Transverse colon (tissue), 4 donors: Measurements from ENCODE around the gene PLD6.

ENCODE experiments used
- EP300 ChIP-seq: sonication (generic); formaldehyde crosslinking; IDR thresholded peaks from one replicate; pipeline ENCODE4 v1.6.1; 2017; ENCODE audit warnings: antibody characterized with exemption, low read depth
- POLR2AphosphoS5 ChIP-seq, 3 donors: sonication (generic); formaldehyde crosslinking; IDR thresholded peaks; one replicate each; pipeline ENCODE4 v1.6.1; 2016; ENCODE audit warnings: antibody characterized with exemption in 3 of 3
- TF ChIP-seq, protein P1 (sequence below), 5 experiments: fragments of 200-600 bp in 3 of 5; fragments of 450-650 bp in 2 of 5; sonication (generic) in 3 of 5; IDR thresholded peaks; 1 replicate in 2 of 5; 2 replicates in 3 of 5; pipeline ENCODE4 v1.5.1; 2016 to 2017; ENCODE audit warnings: antibody characterized with exemption in 5 of 5, inconsistent platforms in 3 of 5, mild to moderate bottlenecking in 2 of 5, moderate library complexity in 1 of 5

DNA sequence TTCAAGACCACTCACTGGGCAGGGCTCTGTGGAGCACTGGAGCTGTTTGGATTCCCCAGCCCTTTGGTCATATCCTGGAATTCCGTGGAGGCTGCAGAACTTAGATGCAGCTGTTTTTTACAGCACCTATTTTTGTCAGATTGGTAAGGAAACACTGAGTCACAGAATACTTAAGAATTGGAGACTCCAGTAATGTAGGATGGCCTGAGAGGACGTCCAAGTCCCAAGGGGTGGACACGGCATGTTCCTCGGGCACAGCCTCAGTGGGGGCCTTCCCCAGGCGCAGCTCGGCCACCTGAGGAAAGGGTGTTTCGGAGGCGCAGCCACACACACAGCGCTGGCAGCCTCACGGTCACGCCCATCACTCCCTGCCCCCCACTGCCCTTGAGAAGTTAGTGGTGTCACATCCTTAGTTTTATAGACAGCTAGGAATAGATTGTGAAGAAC is 14.8 kb downstream of the PLD6 start:
- TF ChIP-seq, protein P1, sequence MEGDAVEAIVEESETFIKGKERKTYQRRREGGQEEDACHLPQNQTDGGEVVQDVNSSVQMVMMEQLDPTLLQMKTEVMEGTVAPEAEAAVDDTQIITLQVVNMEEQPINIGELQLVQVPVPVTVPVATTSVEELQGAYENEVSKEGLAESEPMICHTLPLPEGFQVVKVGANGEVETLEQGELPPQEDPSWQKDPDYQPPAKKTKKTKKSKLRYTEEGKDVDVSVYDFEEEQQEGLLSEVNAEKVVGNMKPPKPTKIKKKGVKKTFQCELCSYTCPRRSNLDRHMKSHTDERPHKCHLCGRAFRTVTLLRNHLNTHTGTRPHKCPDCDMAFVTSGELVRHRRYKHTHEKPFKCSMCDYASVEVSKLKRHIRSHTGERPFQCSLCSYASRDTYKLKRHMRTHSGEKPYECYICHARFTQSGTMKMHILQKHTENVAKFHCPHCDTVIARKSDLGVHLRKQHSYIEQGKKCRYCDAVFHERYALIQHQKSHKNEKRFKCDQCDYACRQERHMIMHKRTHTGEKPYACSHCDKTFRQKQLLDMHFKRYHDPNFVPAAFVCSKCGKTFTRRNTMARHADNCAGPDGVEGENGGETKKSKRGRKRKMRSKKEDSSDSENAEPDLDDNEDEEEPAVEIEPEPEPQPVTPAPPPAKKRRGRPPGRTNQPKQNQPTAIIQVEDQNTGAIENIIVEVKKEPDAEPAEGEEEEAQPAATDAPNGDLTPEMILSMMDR (IDR thresholded peaks at IDR 0.05): no peak
- TF ChIP-seq POLR2AphosphoS5 (IDR thresholded peaks at IDR 0.05): peak; percentile 37 to 73 (median 42)
- TF ChIP-seq EP300: no peak
